GM19395 (cell line): ENCODE data around the gene MYBL2.

Experiments
- ATAC-seq: cut with Tn5 transposase; IDR thresholded peaks from one replicate; pipeline ENCODE4 v1.9.1; 2021; ENCODE audit warnings: mild to moderate bottlenecking, moderate library complexity; ENCODE audit not compliant: unreplicated experiment

The MYBL2 gene

GRCh38 chr20:43721429-43722152, 54.7 kb downstream of the MYBL2 start:
- ATAC-seq = no peak

GRCh38 chr20:43722153-43722505, 55.2 kb downstream of the MYBL2 start:
- no peak for ATAC-seq

- ATAC-seq = no peak
Measured at GRCh38 chr20:43723186-43723585, 56.3 kb downstream of the MYBL2 start.

- ATAC-seq = no peak
Measured at GRCh38 chr20:43723735-43724134, 56.8 kb downstream of the MYBL2 start.

GRCh38 chr20:43724383-43724782, 57.5 kb downstream of the MYBL2 start:
- ATAC-seq = no peak

GRCh38 chr20:43725666-43726065, 58.8 kb downstream of the MYBL2 start:
- no peak for ATAC-seq

- ATAC-seq = no peak
Measured at GRCh38 chr20:43726333-43726732, 59.4 kb downstream of the MYBL2 start.

GRCh38 chr20:43726811-43727338, 60.0 kb downstream of the MYBL2 start, which contains the start of gene GTSF1L:
GTSF1L (minus strand) TSS chr20:43727002; CDS start chr20:43726694, 308 bp downstream.
- no peak for ATAC-seq

- no peak for ATAC-seq
Measured at GRCh38 chr20:43727980-43728590, 61.2 kb downstream of the MYBL2 start.

GRCh38 chr20:43728686-43729255, 61.9 kb downstream of the MYBL2 start:
- no peak for ATAC-seq

GRCh38 chr20:43731469-43731868, 64.6 kb downstream of the MYBL2 start:
- ATAC-seq = no peak

GRCh38 chr20:43731927-43732326, 65.0 kb downstream of the MYBL2 start:
- no peak for ATAC-seq

GRCh38 chr20:43736588-43737158, 69.8 kb downstream of the MYBL2 start:
- ATAC-seq = peak; percentile 80

- no peak for ATAC-seq
Measured at GRCh38 chr20:43737925-43738324, 71.0 kb downstream of the MYBL2 start.

GRCh38 chr20:43739148-43739749, 72.3 kb downstream of the MYBL2 start:
- no peak for ATAC-seq

- no peak for ATAC-seq
Measured at GRCh38 chr20:43740642-43741041, 73.7 kb downstream of the MYBL2 start.

- ATAC-seq = no peak
Measured at GRCh38 chr20:43744151-43744611, 77.3 kb downstream of the MYBL2 start.

GRCh38 chr20:43744966-43745730, 78.2 kb downstream of the MYBL2 start:
- ATAC-seq = no peak

GRCh38 chr20:43746344-43747137, 79.6 kb downstream of the MYBL2 start:
- ATAC-seq = no peak

GRCh38 chr20:43748274-43748673, 81.4 kb downstream of the MYBL2 start:
- no peak for ATAC-seq
